Skin of body (tissue), 2 donors: ENCODE data around the gene HSPB6. TPM values are rescaled to one million over a fixed set of nuclear protein-coding genes. Genes with fewer than 3 reads are reported as not detected.
A peak's percentile ranks its signal among the peaks of the same experiment; 100 is the strongest.

Source experiments
- DNase-seq: peaks from one replicate; lab custom pipeline; 2025; lab: John Stamatoyannopoulos, UW
- total RNA-seq: library from RNA; depleted of rRNA; stranded (reverse); fragments of >200 nt; gene quantifications from one replicate; pipeline ENCODE4 v1.2.3, GENCODE V29; 2014

The HSPB6 gene
- total RNA-seq, 1 donor from 2014 or later, result 18.4 TPM

DNA sequence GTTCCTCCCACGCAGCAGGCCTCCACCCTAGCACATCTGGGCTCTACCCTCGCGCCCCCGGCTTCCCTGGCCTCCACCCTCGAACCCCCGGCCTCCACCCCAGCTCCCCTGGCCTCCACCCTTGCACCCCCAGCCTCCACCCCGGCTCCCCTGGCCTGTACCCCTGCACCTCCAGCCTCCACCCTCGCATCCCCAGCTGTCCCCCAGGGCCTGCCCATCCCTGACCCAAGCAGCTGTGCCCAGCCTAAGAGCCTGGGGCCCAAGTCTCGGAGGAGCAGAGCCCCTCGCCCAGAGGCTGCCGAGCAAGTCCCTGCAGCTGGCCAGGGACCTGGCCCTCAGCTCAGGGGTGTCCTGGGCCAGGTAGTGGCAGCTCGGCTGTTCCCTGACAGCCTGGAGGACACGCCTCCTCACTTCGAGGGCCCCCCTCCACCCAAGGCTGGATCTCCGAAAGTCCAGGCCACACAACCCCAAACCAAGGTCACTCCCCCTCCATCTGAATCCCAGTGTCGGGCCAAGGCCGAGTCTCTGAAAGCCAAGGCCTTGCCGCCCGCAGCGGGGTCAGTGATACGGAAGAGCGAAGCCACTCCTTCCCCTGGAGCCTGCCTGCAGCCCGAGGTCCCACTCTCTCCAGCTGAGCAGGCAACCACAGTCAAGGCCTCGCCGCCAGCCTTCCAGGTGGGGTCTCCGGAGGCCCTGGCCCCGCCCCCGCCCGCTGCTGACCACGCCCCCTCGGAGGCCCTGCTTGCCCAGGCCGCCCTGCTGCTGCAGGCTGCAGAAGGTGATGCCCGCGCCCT is 10.7 kb upstream of the HSPB6 start:
- no peak for DNase-seq

GRCh38 chr19:35766571-35767104 is 9.8 kb upstream of the HSPB6 start:
- no peak for DNase-seq

- DNase-seq, result no peak
Observed at GRCh38 chr19:35764432-35765315, 7.8 kb upstream of the HSPB6 start.

DNA sequence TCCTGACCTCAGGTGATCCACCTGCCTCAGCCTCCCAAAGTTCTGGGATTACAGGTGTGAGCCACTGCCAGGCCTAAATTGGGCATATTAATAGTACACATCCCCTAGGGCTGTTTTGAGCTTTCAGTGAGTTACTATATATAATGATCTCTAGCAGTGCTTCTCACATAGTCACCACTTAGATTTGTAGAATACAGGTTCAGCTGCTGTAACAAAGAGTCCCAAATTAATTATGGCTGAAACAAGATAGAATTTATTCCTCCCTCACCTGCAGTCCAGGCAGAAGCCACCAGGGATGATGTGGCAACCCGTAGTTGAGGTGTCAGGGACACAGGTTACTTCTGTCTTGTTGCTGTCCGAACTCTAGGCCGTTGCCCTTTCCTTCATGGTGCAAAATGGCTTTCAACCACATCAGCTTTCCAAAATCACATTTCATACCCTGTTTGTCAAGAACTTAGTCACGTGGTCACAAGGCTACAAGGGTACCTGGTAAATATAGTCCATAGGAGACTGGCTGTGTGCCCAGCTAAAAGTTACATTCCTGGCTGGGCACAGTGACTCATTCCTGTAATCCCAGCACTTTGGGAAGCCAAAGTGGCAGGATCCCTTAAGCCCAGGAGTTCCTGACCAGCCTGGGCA is 4.0 kb upstream of the HSPB6 start:
- DNase-seq, result no peak

GRCh38 chr19:35759697-35760096 is 2.9 kb upstream of the HSPB6 start:
- no peak for DNase-seq

DNA sequence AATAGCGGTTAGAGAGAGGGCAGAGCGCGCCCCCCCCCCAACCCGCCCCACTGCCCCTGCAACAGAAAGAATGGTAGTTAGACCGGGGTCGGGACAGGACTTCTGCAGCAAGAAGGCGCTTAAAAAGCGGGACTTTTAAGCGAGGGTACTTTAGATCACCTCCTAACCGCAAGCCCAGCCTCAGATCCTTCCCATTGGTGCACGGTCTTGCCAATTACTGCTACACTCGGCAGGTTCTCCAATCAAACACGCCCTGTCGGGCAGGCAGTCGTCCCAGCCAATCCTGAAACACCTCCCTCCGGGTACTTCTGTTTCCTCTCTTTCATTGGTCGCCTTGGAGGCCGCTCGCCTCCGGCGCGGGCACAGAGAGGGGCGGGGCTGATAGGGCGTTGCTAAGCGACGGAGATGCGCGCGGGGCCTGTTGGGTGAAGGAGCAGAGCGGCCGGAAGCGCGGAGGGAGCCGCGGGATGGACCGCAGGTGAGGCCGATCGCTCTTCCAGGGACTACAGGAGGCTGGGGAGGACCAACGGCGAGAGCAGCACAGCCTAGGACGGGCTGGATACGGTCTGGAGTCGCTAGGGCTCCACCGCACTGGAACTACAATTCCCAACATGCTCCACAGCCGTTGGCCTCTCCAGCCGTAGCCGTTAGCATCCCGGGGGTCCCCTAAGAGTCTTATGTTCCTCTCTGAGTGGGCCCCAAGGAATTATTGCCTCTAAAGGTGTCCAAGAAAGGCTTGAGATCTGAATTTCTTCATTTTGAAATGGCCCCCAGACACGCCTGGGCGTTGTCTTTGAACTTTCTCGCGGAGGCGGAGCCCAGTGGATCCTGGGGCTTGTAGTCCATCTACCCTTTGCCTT is 1.1 kb upstream of the HSPB6 start, which contains the start of gene PROSER3:
TSS of gene PROSER3 (plus strand) at position 428 of the 860 bp plus-strand sequence. CDS start at position 468, 40 bp downstream.
- DNase-seq, result peak; percentile 100

GRCh38 chr19:35757231-35757748 is 461 bp upstream of the HSPB6 start:
- DNase-seq, result peak; percentile 89

DNA sequence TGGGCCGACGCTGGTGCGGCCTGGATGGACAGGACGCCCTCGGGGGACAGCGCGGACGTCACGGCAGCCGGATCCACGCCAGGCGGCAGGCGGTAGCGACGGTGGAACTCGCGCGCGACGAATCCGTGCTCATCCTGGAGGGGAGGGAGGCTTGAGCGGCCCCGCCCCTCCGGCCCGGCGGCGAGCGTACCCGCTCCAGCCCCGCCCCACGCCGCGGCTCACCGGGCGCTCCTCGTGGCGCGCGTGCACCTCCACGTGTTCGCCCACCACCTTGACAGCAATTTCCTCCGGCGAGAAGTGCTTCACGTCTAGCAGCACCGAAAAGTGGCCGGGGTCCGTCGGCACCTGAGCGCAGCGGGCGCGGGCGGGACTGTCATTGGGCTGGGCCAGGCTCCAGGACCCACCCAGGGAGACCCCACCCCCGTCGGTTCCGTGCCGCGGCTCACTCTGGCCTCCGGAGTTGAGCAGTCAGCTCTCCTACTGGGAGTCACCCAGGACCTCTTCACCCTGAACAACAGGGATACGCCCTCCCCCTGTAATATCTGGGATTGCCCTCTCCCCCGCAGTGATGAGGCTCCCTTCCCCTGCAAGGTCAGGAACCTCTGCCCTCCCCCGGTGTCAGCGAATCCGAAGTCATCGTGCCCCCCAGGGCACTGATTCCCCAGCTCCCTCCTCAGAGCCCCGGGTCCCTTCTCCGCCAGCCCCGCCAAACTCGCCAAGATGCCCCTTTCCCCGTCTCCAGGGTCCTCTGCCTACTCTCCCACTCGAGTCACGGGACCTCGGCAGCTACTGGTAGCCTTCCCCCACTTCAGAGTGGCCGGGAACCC is 1.1 kb downstream of the HSPB6 start:
- peak; percentile 66 for DNase-seq

- no peak for DNase-seq
Observed at GRCh38 chr19:35755131-35755549, 1.7 kb downstream of the HSPB6 start.

DNA sequence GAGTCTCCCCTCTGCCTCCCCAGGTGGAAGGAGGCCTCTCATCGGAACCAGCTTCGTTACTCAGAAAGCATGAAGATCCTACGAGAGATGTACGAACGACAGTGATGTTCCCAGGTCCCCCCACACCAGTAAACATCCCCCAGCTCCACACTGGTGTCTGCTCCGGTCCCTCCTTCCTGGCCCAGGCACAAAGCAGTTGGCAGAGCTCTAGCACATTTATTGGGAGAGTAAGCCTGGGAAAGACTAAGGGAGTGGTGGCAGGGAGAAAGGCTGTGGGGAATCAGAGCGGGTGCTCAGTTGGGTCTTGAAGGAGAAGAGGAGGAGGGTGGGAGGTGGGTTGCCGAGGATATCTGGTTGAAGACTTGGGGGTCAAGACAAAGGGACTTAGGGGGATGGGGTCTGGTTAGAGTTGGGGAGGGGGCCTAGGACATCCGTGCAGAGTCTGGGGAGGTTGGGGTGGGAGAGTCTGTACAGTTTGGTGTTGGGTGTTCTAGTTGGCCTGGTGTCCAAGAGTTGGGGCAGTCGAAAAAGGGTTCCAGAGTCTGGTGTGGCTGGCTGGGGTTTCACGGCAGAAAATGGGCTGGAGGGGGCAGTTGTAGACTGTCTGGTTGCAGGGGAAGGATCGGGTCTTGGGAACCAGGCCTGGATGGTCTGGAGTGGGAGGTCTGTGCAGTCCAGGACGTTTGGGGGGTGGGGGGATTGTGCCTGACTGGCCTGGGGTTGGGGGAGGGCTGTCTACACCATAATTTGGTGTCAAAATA is 2.3 kb downstream of the HSPB6 start:
- DNase-seq, result no peak

DNA sequence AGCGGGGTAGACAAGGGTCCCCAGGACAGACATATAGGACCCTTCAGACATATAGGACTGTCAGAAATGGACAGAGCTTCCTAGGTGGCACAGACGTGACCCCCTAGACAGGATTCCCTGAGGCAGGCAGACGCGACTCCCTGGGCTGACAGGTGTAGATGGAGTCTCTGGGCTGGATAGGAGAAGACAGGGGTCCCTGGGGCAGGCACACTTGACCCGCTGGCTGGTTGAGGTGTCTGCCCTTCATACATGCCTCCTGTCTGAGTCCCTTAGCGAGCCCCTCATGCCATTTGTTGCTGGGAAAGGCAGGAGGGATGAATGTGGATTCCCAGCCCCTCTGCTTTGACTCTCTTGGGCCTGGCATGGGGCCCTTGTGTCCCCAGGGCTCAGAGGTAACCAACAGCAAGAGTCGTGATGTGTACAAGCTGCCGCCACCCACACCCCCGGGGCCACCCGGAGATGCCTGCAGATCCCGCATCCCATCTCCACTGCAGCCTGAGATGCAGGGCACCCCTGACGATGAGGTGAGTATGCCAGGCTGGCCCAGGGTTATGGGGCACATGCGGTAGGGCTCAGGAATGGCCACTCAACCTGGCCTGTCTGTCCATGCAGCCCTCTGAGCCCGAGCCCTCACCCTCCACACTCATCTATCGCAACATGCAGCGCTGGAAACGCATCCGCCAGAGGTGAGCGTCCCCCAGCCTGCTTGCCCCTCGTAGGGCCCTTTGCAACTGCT is 3.0 kb downstream of the HSPB6 start:
- no peak for DNase-seq

DNA sequence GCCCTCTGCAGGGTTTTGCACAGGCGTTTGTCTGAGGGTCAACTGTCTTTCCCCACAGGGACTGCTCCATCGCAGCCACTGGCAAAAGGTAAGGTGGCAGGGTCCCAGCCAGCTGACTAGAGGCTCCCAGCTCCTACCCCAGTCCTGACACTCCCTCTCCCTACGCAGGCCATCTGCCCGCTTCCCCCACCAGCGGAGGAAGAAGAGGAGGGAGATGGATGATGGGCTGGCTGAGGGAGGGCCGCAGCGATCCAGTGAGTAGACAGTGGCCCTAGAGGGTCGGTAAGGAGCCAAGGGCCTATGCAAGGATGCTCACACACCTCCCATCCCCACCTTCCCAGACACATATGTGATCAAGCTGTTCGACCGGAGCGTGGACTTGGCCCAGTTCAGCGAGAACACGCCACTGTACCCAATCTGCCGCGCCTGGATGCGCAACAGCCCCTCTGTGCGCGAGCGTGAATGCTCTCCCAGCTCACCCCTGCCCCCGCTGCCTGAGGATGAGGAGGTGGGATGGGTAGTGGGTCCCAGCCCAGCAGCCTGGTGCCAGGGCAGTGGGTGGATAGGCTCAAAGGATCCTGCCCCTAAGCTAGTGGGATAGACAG is 4.0 kb downstream of the HSPB6 start:
- no peak for DNase-seq

- no peak for DNase-seq
Observed at GRCh38 chr19:35751839-35752745, 4.7 kb downstream of the HSPB6 start.

- DNase-seq, result no peak
Observed at GRCh38 chr19:35750167-35750566, 6.7 kb downstream of the HSPB6 start.

GRCh38 chr19:35748106-35749020 is 8.5 kb downstream of the HSPB6 start, which contains the start of gene LIN37:
LIN37 (plus strand) TSS chr19:35748576; CDS start chr19:35748725, 149 bp downstream.
- peak; percentile 100 for DNase-seq
